ENCODE results near the gene TRIM25.
A peak's percentile ranks its signal among the peaks of the same experiment; 100 is the strongest.

Gene TRIM25

GRCh38 chr17:56866076-56866475, 47.8 kb downstream of the TRIM25 start:
- no peak for DNase-seq (ENCODE audit: low spot score)

GRCh38 chr17:56863974-56864373, 49.9 kb downstream of the TRIM25 start:
- DNase-seq (ENCODE audit: low spot score) = no peak

- no peak for DNase-seq (ENCODE audit: low spot score)
These were observed 52.0 kb downstream of the TRIM25 start for GRCh38 chr17:56861899-56862298.

GRCh38 chr17:56851008-56851407, 62.8 kb downstream of the TRIM25 start:
- no peak for DNase-seq (ENCODE audit: low spot score)

GRCh38 chr17:56850591-56850990, 63.3 kb downstream of the TRIM25 start:
- no peak for DNase-seq (ENCODE audit: low spot score)

GRCh38 chr17:56849131-56849530, 64.7 kb downstream of the TRIM25 start:
- no peak for DNase-seq (ENCODE audit: low spot score)

- no peak for DNase-seq (ENCODE audit: low spot score)
These were observed 66.7 kb downstream of the TRIM25 start for GRCh38 chr17:56847106-56847505.

GRCh38 chr17:56845934-56846333, 67.9 kb downstream of the TRIM25 start:
- DNase-seq (ENCODE audit: low spot score) = no peak

- no peak for DNase-seq (ENCODE audit: low spot score)
These were observed 71.3 kb downstream of the TRIM25 start for GRCh38 chr17:56842577-56842976.

- DNase-seq (ENCODE audit: low spot score) = peak; percentile 20
These were observed 75.2 kb downstream of the TRIM25 start for GRCh38 chr17:56838687-56839086.
